Measurements from ENCODE around the gene CPVL. TPM values are rescaled to one million over a fixed set of nuclear protein-coding genes. Genes with fewer than 3 reads are reported as not detected.
"Not testable (repeated sequence)": the region's sequence is repeated elsewhere in the genome, so short reads cannot be mapped to it uniquely, and the experiment has no call there.

The CPVL gene
- total and polyA plus RNA-seq, 4 donors: 16.6 to 34.8 (median 17.6) TPM

DNA sequence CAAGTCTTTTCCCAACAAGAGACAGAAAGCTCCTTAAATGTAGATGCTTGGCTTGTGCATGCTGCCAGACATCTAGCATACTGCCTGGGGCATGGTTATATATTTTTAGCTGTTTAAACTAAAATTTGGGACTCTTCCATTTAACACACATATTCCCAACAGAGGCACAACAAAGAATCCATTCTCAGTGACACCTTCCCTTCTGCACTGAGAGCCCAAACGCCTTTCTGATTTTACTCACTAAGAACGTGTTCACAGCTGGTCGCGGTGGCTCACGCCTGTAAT lies 49.9 kb downstream of the CPVL start:
- ATAC-seq (ENCODE audit: insufficient read depth, low FRiP score) (no peak), DNase-seq (no peak)
- H3K9ac ChIP-seq (ENCODE audit: insufficient read depth in 1 of 2, low read length in 2 of 2): no peak overlapping the region
- 94 to 97% methylated on average over 5 of the region's 5 CpGs for WGBS, 2 donors
- no peaks in the 10 kb centered on the region for H3K9me3 ChIP-seq (ENCODE audit: control insufficient read depth in 4 of 4, insufficient read depth in 3 of 4, low read length in 3 of 4)
- H3K4me3 ChIP-seq: no peak overlapping the region
- H3K27me3 ChIP-seq (ENCODE audit: control insufficient read depth in 3 of 3, insufficient read depth in 3 of 3, low read length in 2 of 3): no peaks in the 10 kb centered on the region
- no peaks in the 10 kb centered on the region for H3K36me3 ChIP-seq (ENCODE audit: control insufficient read depth in 4 of 4, insufficient read depth in 4 of 4, low read length in 4 of 4)
- no peak overlapping the region for H3K27ac ChIP-seq (ENCODE audit: low read depth in 1 of 2, low read length in 1 of 2)
- peaks cover 4 to 60% (median 20%) of the 10 kb centered on the region in 5 donors for H3K4me1 ChIP-seq (ENCODE audit: control insufficient read depth in 5 of 5, insufficient read depth in 5 of 5, low read length in 5 of 5)
- TF ChIP-seq, protein P1, sequence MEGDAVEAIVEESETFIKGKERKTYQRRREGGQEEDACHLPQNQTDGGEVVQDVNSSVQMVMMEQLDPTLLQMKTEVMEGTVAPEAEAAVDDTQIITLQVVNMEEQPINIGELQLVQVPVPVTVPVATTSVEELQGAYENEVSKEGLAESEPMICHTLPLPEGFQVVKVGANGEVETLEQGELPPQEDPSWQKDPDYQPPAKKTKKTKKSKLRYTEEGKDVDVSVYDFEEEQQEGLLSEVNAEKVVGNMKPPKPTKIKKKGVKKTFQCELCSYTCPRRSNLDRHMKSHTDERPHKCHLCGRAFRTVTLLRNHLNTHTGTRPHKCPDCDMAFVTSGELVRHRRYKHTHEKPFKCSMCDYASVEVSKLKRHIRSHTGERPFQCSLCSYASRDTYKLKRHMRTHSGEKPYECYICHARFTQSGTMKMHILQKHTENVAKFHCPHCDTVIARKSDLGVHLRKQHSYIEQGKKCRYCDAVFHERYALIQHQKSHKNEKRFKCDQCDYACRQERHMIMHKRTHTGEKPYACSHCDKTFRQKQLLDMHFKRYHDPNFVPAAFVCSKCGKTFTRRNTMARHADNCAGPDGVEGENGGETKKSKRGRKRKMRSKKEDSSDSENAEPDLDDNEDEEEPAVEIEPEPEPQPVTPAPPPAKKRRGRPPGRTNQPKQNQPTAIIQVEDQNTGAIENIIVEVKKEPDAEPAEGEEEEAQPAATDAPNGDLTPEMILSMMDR (IDR thresholded peaks at IDR 0.05; ENCODE audit: control extremely low read depth, extremely low read depth): no peak

DNA sequence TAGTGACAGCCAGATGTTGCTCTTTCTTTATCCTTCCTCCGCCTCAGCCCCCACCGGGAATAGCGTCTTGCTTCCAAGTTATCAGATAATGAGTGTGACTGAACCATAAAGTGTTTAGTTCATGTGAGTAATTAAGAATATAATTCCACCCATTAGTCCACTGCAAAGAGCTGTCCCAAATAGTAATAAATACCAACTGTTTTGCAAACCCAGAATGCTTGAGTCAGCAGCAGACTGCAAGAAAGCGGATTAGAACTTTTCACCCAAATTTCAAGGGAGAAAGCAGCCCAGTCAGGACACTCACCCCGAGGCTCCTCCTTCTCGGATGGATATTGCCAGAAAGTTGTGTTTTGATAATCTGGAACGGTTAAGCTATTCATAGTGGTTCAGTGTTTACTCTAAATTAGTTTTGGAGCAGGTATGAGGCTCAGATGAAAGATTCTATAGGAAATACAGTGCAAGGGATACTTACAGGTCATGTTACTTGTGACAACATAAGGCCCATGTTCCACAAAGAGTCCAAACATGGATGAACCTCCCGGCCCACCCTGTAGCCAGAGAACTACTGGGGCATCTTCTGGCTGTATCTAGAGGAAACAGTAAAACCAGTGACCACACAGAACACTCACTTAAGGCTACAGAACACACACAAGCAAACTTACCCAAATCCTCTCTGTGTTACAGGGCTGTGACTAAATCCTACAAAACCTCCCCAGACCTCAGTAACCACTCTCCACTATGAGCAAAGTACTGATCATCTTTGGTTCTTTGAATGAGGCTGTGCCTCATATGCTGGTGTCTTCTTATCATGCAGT lies 50.5 kb downstream of the CPVL start:
- Histone ChIP-seq H3K9ac (ENCODE audit: insufficient read depth in 1 of 2, low read length in 2 of 2) (no peak overlapping the region), H3K36me3 (ENCODE audit: control insufficient read depth in 4 of 4, insufficient read depth in 4 of 4, low read length in 4 of 4) (no peaks in the 10 kb centered on the region), H3K4me3 (no peak overlapping the region), H3K4me1 (ENCODE audit: control insufficient read depth in 5 of 5, insufficient read depth in 5 of 5, low read length in 5 of 5) (peaks cover 6 to 59% (median 19%) of the 10 kb centered on the region in 5 donors), H3K27ac (ENCODE audit: low read depth in 1 of 2, low read length in 1 of 2) (no peak overlapping the region), H3K9me3 (ENCODE audit: control insufficient read depth in 4 of 4, insufficient read depth in 3 of 4, low read length in 3 of 4) (no peaks in the 10 kb centered on the region), H3K27me3 (ENCODE audit: control insufficient read depth in 3 of 3, insufficient read depth in 3 of 3, low read length in 2 of 3) (no peaks in the 10 kb centered on the region)
- ATAC-seq (ENCODE audit: insufficient read depth, low FRiP score): no peak
- TF ChIP-seq, protein P1 (IDR thresholded peaks at IDR 0.05; ENCODE audit: control extremely low read depth, extremely low read depth): no peak
- DNase-seq: peak; percentile 62 to 91 (median 90)
- 67 to 87% methylated on average over 8 of the region's 8 CpGs for WGBS, 2 donors

DNA sequence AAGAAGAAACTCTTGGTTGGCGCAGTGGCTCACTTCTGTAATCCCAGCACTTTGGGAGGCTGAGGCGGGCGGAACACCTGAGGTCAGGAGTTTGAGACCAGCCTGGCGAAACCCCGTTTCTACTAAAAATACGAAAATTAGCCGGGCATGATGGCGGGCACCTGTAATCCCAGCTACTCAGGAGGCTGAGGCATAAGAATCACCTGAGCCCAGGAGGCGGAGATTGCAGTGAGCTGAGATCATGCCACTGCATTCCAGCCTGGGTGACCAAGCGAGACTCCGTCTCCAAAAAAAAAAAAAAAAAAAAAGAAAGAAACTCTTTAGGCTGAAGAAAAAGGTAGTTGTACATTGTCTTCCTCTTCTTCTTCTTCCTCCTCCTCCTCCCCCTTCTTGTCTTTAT lies 53.2 kb downstream of the CPVL start:
- H3K9me3 ChIP-seq (ENCODE audit: control insufficient read depth in 4 of 4, insufficient read depth in 3 of 4, low read length in 3 of 4); H3K9ac ChIP-seq (ENCODE audit: insufficient read depth in 1 of 2, low read length in 2 of 2); H3K27me3 ChIP-seq (ENCODE audit: control insufficient read depth in 3 of 3, insufficient read depth in 3 of 3, low read length in 2 of 3); H3K4me3 ChIP-seq; ATAC-seq (ENCODE audit: insufficient read depth, low FRiP score); H3K36me3 ChIP-seq (ENCODE audit: control insufficient read depth in 4 of 4, insufficient read depth in 4 of 4, low read length in 4 of 4); DNase-seq; H3K27ac ChIP-seq (ENCODE audit: low read depth in 1 of 2, low read length in 1 of 2): not testable (repeated sequence)
- 96% methylated on average over 11 of the region's 11 CpGs for WGBS, 2 donors
- H3K4me1 ChIP-seq (ENCODE audit: control insufficient read depth in 5 of 5, insufficient read depth in 5 of 5, low read length in 5 of 5): peaks cover 4 to 67% (median 14%) of the 10 kb centered on the region in 5 donors

DNA sequence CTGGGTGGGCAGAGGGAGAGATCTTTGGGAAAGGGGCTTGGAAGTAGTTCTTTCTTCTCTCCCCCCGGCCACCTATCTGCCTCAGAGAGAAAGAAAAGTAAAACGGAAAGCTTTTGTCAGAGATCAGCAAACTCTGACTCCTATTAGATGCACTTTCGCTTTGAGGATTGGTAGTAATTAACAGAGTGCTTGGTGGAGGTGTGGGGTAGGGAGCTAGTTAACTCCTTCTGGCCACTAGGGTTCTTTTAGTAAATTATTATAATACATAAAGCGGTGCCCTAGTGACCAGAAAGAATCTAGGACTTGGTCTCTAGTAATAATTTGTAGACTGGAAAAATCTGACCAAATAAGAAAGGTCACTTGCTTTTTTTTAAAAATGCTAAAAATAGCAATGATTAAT lies 54.6 kb downstream of the CPVL start:
- Histone ChIP-seq H3K4me1 (ENCODE audit: control insufficient read depth in 5 of 5, insufficient read depth in 5 of 5, low read length in 5 of 5) (peaks cover 6 to 75% (median 16%) of the 10 kb centered on the region in 5 donors), H3K9me3 (ENCODE audit: control insufficient read depth in 4 of 4, insufficient read depth in 3 of 4, low read length in 3 of 4) (no peaks in the 10 kb centered on the region), H3K27me3 (ENCODE audit: control insufficient read depth in 3 of 3, insufficient read depth in 3 of 3, low read length in 2 of 3) (no peaks in the 10 kb centered on the region), H3K27ac (ENCODE audit: low read depth in 1 of 2, low read length in 1 of 2) (peak overlapping the region in 1 of 2 donors; percentile 73), H3K36me3 (ENCODE audit: control insufficient read depth in 4 of 4, insufficient read depth in 4 of 4, low read length in 4 of 4) (no peaks in the 10 kb centered on the region), H3K4me3 (no peak overlapping the region), H3K9ac (ENCODE audit: insufficient read depth in 1 of 2, low read length in 2 of 2) (peak overlapping the region; percentile 63 to 78)
- ATAC-seq (ENCODE audit: insufficient read depth, low FRiP score): no peak
- peak in 1 of 3 donors; percentile 76 for DNase-seq
- TF ChIP-seq, protein P1 (IDR thresholded peaks at IDR 0.05; ENCODE audit: control extremely low read depth, extremely low read depth): no peak
- WGBS, 2 donors: 12 to 49% methylated on average over 4 of the region's 4 CpGs

Data from lung (tissue), 12 donors.